Stimulated activated CD4-positive, alpha-beta T cell treated with anti-CD3 and anti-CD28 coated beads, Interleukin-1b, Interleukin-23, amount 100 ng/mL, for 48 hours (primary cell): ENCODE results near the gene PIWIL4.

ENCODE experiments used
- DNase-seq: peaks from one replicate; pipeline ENCODE4 v3.0.0-alpha.2; 2020

PIWIL4 gene

DNA sequence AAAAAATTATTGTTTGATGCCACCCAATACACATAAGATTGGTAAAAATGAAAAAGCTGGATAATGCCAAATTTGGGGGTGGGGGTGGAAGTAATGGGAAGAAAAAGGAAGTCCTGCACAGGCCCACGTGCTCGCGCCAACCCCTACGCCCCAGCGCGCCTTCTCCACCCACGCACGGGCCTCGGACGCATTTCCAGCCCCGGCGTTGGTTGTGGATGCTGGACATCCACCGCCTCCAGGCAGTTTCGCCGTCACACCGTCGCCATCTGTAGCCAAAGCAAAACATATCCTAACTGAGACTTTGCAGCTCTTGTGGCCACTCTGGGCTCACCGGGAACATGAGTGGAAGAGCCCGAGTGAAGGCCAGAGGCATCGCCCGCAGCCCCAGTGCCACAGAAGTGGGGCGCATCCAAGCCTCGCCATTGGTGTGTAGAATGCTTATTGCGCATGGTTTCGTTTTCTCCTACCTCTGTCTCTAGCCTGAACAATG, at the start of gene PIWIL4:
Gene PIWIL4 (plus strand): TSS at position 188 of the 490 bp plus-strand sequence. CDS start 151 bp downstream, at position 339.
- no peak for DNase-seq

DNA sequence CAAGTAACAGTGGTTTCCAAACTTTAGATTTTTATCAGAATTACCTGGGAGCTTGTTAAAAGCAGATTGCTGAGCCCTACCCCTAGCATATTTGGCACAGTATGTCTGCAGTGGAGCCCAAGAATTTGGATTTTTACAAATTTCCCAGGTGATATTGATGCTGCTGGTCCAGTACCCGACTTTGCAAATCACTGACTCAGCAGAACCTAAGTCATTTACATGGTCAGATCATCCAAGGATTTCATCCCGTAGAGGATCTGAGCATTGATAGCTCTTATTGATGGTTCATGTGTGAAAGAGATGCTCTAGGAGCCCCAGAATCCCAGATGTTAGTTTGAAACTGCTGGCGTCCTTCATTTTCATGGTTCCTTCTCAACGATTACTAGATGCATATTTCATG, 48.9 kb upstream of the PIWIL4 start:
- DNase-seq: no peak

- DNase-seq: no peak
Observed at GRCh38 chr11:94519478-94520084, 47.6 kb upstream of the PIWIL4 start.

DNA sequence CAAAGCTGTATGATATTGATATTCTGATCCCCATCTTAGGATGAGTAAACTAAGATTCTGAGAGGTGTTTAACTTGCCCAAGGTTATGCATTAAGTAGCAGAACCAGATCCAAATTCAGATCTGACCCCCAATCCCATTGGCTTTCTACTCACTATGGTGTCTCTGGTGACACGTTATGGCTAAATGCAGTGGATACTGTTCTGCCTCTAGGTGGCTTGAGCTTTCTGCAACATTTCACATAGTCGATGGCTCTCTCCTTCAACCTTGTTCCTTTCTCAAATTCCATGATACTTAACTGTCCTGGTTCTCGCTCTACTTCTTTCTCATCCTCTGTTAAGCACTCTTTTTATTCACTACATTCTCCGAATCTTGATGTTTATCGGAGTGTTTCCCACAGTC, 45.5 kb upstream of the PIWIL4 start:
- no peak for DNase-seq

- no peak for DNase-seq
Observed at GRCh38 chr11:94524341-94524740, 42.8 kb upstream of the PIWIL4 start.

DNA sequence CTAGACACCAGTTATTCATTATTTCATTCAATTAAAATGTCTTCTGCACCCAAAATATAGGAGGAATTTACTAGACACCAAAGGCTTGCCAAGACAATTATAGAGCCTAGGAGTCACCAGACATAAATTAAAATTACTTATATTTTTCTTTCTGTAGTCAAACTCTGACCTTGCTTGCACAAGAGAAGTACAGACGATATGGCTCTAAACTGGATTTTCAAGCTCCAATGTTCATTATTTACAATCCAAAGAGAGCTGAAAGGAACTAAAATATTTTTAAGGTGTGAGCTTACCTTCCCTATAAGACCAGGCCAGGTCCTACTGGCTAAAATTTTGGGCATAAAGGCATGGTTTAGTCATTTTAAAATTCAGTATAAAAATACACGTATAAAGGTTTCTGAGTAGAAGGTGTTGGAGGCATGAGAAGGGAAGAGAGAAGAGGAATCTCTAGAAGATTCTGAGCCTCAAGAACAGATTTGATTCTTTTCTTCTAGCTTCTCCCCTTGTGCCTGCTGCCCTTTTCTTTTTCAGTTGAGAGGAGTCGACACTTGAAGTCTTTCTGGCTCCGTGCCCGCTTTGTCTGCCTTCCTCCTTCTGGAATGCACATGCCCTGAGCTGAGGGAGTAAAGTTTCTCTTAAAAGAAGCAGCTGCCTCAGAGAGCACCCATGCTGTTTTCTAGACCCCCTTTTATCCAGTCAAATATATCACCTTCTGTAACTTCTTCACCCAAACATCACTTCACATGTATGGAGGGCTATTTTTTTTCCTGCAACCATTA, 41.4 kb upstream of the PIWIL4 start:
- DNase-seq: no peak

- DNase-seq: no peak
Observed at GRCh38 chr11:94526645-94527438, 40.3 kb upstream of the PIWIL4 start.

DNA sequence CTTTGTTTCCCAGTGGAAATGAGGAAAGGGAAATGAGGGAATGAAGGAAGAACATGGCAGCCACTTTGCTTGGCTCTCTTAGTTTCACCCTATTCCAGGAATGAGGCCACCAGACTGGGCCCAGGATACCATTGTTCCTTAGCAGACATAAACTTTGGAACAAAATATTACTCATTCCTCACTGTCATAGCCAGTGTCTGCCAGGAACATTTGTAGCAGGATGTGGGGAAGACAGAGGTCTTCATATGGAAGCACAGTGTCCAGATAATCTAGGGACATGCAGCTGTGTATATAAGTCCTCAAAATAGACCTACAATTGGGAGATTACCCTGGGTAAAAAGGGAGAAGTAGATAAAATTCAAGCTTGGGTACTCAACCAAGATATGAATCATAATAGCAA, 38.6 kb upstream of the PIWIL4 start:
- DNase-seq: no peak

DNA sequence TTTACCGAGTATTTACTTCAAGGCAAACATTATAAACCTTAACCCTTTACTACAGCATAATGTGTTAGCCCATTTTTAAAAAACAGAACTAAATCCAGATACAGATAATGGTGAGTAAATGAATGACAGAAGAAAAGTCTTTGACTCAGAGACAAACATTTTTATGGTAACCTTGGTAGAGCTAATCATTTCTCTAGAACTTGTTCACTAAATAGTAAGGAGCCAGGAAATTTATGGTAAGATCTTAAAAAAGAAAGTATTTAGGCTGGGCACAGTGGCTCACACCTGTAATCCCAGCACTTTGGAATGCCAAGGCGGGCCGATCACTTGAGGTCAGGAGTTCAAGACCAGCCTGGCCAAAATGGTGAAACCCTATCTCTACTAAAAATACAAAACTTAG, 35.0 kb upstream of the PIWIL4 start:
- no peak for DNase-seq

DNA sequence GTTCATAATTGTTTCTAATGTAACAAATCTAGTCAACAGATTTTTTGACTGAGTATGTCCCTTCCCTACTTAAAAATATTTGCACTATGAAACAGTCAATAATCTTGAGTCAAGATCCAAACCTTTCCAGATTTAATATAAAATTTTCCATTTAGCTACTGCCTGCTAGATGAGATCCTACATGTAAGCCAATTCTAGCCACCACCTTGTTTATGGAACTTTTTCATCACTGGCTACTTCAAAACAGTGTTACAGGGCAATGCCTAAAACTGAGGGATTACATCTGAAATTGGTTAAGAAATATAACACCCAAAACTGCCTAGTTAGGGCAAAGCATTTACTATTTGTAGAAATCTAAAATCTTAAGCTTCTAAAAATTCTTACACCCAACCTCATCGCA, 34.0 kb upstream of the PIWIL4 start:
- DNase-seq: no peak

DNA sequence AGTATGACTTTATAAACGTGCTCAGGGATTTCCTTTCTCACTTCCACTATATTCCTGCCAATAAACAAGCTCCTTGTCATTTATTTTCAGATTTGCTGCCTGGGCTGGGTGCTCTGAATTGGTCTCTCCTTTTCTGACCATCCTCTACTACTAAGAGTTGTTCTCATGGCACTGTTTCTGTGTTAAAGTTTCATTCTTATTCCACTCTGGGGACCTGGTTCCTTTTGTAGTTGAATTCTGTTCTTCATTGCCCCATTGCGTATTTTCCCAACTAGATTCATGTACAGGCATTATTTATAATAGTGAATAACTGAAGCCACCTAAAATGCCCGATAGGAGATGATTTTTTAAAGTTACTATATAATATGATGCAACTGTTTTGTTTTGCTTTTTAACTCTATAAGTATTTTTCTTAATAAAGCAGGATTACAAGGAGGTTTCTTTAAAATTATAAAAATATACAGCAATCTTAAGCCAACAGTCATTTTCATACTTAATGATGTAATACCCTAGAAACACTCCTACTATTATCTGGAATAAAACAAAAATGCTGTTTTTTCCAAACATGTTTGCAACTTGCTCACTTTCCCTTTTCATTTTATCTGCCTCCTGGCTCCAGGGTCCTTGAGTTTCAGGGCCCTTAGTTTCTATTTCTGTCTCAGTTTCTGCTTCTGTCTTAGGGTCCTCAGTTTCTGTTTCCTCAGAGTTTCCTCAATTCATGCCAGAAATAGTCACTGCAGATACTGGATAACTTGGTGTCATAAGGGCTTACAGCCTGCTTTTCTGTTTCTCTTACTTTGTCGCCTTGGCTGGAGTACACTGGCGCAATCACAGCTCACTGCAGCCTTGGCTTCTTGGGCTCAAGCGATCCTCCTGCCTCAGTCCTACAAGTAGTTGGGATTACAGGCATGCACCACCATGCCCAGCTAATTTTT, 33.2 kb upstream of the PIWIL4 start:
- DNase-seq: no peak

- DNase-seq: no peak
Observed at GRCh38 chr11:94536386-94536785, 30.8 kb upstream of the PIWIL4 start.

DNA sequence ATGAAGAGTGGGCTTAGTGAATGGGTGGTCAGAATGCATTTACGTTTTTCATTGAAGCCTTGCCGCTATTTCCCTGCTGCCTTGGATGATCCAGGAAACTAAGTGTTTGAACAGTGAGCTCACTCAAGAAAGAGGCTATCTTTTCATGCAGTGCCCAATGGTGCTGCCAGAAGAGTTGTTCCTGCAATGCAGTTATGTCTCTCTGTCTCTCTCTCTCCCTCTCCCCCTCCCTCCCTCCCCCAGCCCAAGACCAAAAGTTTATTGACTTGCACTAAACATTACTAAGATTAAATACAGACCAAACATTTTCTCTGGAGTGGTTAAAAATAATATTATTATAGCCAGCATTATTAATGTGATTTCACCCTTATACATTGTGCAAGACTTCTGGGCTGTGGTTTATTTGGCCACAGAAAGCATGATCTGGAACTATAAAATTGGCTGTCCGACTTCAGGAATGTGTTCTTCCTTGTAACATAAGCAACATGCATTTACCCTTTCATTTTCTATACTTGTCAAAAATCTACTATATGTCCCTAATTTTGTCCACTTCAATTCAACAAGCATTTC, 30.1 kb upstream of the PIWIL4 start:
- DNase-seq: no peak

- DNase-seq: no peak
Observed at GRCh38 chr11:94539420-94539819, 27.7 kb upstream of the PIWIL4 start.

GRCh38 chr11:94543695-94544645, 23.2 kb upstream of the PIWIL4 start, which contains the start of gene FUT4:
Gene FUT4, plus strand, starts transcription at chr11:94543921. Its CDS starts 213 bp downstream, at chr11:94544134.
- DNase-seq: peak; percentile 79

GRCh38 chr11:94544646-94545263, 22.4 kb upstream of the PIWIL4 start:
- peak; percentile 14 for DNase-seq

GRCh38 chr11:94545264-94546161, 21.7 kb upstream of the PIWIL4 start:
- no peak for DNase-seq

DNA sequence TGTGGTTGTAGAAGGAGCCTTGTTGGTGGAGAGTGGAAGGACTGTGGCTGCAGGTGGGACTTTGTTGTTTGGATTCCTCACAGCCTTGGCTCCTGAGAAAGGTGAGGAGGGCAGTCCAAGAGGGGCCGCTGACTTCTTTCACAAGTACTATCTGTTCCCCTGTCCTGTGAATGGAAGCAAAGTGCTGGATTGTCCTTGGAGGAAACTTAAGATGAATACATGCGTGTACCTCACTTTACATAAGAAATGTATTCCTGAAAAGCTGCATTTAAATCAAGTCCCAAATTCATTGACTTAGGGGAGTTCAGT, 21.1 kb upstream of the PIWIL4 start:
- DNase-seq: no peak

DNA sequence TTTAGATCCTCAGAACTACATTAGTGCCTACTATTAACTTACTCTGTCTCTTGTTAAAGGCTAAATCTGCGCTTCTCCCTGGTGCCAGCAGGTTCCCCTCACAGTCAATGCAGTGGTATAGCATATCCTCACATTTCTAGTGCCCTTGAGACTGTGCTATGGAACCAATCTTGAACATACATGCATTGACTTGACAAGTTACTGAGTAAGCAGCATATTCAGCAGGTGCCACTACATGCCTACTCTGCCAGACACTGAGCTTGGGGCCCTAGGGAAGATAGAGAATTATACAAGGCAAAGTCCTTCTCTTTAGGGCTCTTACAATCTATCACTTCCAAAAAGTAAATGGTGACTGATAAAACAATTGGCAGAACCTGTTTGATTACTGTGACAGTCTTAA, 20.3 kb upstream of the PIWIL4 start:
- no peak for DNase-seq
